Adrenal gland (tissue), 5 donors: ENCODE measurements around the gene KRTAP10-1.

Experiments
- POLR2A ChIP-seq, 2 donors: fragments of 450-650 bp; IDR thresholded peaks; one replicate each; pipeline ENCODE4 v1.6.1; 2017; ENCODE audit warnings: antibody characterized with exemption in 2 of 2, mild to moderate bottlenecking in 2 of 2, moderate library complexity in 1 of 2
- TF ChIP-seq, protein P1 (sequence below), 6 experiments: fragments of 450-650 bp in 4 of 6; fragments of 200-600 bp in 2 of 6; sonication (generic) in 1 of 6; IDR thresholded peaks; 1 replicate in 5 of 6; 2 replicates in 1 of 6; pipeline versions ENCODE4 v1.5.1 to v1.8.0; 2016 to 2021; ENCODE audit warnings: antibody characterized with exemption in 6 of 6, mild to moderate bottlenecking in 2 of 6, moderate library complexity in 1 of 6
- donor health status: DM: no; HTN: no; CAD: no.

DNA sequence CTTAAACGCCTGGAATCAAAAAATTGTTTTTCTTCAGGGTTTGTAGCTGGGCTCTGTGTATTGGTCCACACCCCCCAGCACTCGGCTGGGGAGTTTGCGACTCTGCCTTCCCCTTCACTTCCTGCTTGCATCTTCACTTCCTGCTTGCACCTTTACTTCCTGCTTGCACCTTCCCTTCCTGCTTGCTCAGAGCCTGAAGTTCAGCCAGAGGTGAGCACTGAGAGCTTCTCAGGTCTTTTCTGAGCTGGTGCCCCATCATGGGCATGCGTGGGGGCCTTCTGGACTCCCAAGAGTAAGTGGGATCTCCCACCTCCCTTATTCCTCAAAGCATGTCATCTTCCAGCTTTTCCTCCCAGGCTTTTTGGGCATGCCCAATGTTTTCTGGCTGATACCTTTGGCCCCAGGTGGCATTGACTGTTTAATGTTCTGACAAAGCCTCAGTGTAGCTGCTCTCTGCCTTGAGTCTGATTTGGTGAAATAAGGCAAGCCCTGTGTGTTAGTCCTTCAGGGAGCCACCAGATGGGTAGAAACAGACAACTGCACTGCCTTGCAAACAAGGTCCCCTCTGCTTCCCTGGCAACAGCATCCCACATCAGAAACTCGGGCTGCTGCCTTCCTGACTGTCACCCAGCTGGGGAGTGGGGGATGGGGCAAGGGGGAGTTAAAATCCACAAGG, 7.8 kb upstream of the KRTAP10-1 start:
- TF ChIP-seq POLR2A (IDR thresholded peaks at IDR 0.05), result no peak
- TF ChIP-seq, protein P1, sequence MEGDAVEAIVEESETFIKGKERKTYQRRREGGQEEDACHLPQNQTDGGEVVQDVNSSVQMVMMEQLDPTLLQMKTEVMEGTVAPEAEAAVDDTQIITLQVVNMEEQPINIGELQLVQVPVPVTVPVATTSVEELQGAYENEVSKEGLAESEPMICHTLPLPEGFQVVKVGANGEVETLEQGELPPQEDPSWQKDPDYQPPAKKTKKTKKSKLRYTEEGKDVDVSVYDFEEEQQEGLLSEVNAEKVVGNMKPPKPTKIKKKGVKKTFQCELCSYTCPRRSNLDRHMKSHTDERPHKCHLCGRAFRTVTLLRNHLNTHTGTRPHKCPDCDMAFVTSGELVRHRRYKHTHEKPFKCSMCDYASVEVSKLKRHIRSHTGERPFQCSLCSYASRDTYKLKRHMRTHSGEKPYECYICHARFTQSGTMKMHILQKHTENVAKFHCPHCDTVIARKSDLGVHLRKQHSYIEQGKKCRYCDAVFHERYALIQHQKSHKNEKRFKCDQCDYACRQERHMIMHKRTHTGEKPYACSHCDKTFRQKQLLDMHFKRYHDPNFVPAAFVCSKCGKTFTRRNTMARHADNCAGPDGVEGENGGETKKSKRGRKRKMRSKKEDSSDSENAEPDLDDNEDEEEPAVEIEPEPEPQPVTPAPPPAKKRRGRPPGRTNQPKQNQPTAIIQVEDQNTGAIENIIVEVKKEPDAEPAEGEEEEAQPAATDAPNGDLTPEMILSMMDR (IDR thresholded peaks at IDR 0.05), result no peak
